Smooth muscle cell (in vitro differentiated cells): Measurements from ENCODE around the gene ULK4. TPM values are rescaled to one million over a fixed set of nuclear protein-coding genes. Genes with fewer than 3 reads are reported as not detected.
A peak's percentile ranks its signal among the peaks of the same experiment; 100 is the strongest.

ENCODE experiments used
- DNase-seq: peaks from one replicate; lab custom pipeline; 2025; ENCODE audit not compliant: unreplicated experiment; lab: John Stamatoyannopoulos, UW
- H2AFZ ChIP-seq: fragments of 200-600 bp; sonication (generic); 2 replicates; pipeline ENCODE4 v1.6.0; 2016; ENCODE audit warnings: antibody characterized with exemption, low read depth, mild to moderate bottlenecking
- H3F3A ChIP-seq: fragments of 200-600 bp; sonication (generic); 2 replicates; pipeline ENCODE4 v1.6.0; 2017; ENCODE audit warnings: antibody characterized with exemption, low read depth
- H3K27ac ChIP-seq: fragments of 200-600 bp; sonication (generic); 2 replicates; pipeline ENCODE4 v1.5.1; 2016; ENCODE audit warnings: low read depth, mild to moderate bottlenecking
- H3K27me3 ChIP-seq: fragments of 200-600 bp; sonication (generic); 2 replicates; pipeline ENCODE4 v1.6.1; 2016; ENCODE audit warnings: low read depth, mild to moderate bottlenecking
- H3K36me3 ChIP-seq: fragments of 200-600 bp; sonication (generic); 2 replicates; pipeline ENCODE4 v1.5.1; 2016; ENCODE audit warnings: low read depth
- H3K4me1 ChIP-seq: fragments of 200-600 bp; sonication (generic); 2 replicates; pipeline ENCODE4 v1.5.1; 2016; ENCODE audit warnings: low read depth
- H3K4me2 ChIP-seq: fragments of 200-600 bp; sonication (generic); 2 replicates; pipeline ENCODE4 v1.6.0; 2016; ENCODE audit warnings: mild to moderate bottlenecking
- H3K4me3 ChIP-seq: fragments of 200-600 bp; sonication (generic); 2 replicates; pipeline ENCODE4 v1.5.1; 2016; ENCODE audit warnings: mild to moderate bottlenecking
- H3K79me2 ChIP-seq: fragments of 200-600 bp; sonication (generic); 2 replicates; pipeline ENCODE4 v1.6.0; 2016; ENCODE audit warnings: low read depth, mild to moderate bottlenecking
- H3K9ac ChIP-seq: fragments of 200-600 bp; sonication (generic); 2 replicates; pipeline ENCODE4 v1.6.0; 2016; ENCODE audit warnings: low read depth
- H3K9me3 ChIP-seq: fragments of 200-600 bp; sonication (generic); replicated peaks from 2 replicates; pipeline ENCODE4 v1.5.1; 2016; ENCODE audit warnings: low read depth
- H4K20me1 ChIP-seq: fragments of 200-600 bp; sonication (generic); 2 replicates; pipeline ENCODE4 v1.6.0; 2016; ENCODE audit warnings: low read depth
- WGBS: methylation state at CpG from one replicate; pipeline ENCODE4 v1.1.7; 2016; ENCODE audit warnings: low lambda C conversion rate; 5-methylcytosine and 5-hydroxymethylcytosine counted together
- polyA plus RNA-seq: library from polyadenylated mRNA; unstranded; fragments of >200 nt; fragmentation: Nextera tagmentation; extraction: Ambion mirVana; gene quantifications from 2 replicates; pipeline ENCODE4 v1.2.1, GENCODE V29; 2016
- total RNA-seq: library from RNA; depleted of rRNA; stranded (reverse); fragments of >200 nt; gene quantifications from 2 replicates; pipeline ENCODE4 v1.2.3, GENCODE V29; 2014
- TF ChIP-seq, protein P1 (sequence below): fragments of 200-600 bp; sonication (generic); IDR thresholded peaks from 2 replicates; pipeline ENCODE4 v1.5.1; 2017; ENCODE audit warnings: borderline replicate concordance, mild to moderate bottlenecking, antibody characterized with exemption; ENCODE audit not compliant: insufficient read depth, poor library complexity, severe bottlenecking

The ULK4 gene
- total and polyA plus RNA-seq, 2 experiments from 2014 or later, result 4.3 to 14.2 TPM

DNA sequence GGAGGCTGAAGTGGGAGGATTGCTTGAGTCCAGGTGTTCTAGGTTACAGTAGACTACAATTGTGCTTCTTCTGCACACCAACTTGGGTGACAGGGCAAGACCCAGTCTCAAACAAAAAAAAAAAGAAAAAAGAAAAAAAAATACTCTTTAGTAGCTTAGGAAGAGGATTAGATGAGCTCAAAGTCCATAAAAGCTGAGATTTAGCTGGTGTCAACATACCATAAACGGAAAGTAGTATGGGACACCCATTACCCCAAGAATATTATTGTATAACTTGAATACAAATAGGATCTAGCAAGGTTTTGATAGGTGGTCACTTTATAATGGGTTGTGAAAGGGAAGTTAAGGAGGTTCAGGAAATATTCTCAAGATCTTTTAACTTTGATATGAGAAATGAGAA is 38.0 kb upstream of the ULK4 start:
- TF ChIP-seq, protein P1, sequence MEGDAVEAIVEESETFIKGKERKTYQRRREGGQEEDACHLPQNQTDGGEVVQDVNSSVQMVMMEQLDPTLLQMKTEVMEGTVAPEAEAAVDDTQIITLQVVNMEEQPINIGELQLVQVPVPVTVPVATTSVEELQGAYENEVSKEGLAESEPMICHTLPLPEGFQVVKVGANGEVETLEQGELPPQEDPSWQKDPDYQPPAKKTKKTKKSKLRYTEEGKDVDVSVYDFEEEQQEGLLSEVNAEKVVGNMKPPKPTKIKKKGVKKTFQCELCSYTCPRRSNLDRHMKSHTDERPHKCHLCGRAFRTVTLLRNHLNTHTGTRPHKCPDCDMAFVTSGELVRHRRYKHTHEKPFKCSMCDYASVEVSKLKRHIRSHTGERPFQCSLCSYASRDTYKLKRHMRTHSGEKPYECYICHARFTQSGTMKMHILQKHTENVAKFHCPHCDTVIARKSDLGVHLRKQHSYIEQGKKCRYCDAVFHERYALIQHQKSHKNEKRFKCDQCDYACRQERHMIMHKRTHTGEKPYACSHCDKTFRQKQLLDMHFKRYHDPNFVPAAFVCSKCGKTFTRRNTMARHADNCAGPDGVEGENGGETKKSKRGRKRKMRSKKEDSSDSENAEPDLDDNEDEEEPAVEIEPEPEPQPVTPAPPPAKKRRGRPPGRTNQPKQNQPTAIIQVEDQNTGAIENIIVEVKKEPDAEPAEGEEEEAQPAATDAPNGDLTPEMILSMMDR, result no peak
- no peak overlapping the region for H3K27ac ChIP-seq
- H3K9ac ChIP-seq, result no peak overlapping the region
- no peak for DNase-seq
- WGBS, result 53% methylated on average over 1 of the region's 1 CpG
- H3K4me1 ChIP-seq, result no peaks in the 10 kb centered on the region
- no peak overlapping the region for H3K4me2 ChIP-seq
- no peaks in the 10 kb centered on the region for H3K9me3 ChIP-seq
- no peaks in the 10 kb centered on the region for H3K79me2 ChIP-seq
- H3K27me3 ChIP-seq, result no peaks in the 10 kb centered on the region
- H3K36me3 ChIP-seq, result no peaks in the 10 kb centered on the region
- H4K20me1 ChIP-seq, result no peaks in the 10 kb centered on the region
- no peaks in the 10 kb centered on the region for H3F3A ChIP-seq
- H2AFZ ChIP-seq, result no peak overlapping the region
- no peak overlapping the region for H3K4me3 ChIP-seq

DNA sequence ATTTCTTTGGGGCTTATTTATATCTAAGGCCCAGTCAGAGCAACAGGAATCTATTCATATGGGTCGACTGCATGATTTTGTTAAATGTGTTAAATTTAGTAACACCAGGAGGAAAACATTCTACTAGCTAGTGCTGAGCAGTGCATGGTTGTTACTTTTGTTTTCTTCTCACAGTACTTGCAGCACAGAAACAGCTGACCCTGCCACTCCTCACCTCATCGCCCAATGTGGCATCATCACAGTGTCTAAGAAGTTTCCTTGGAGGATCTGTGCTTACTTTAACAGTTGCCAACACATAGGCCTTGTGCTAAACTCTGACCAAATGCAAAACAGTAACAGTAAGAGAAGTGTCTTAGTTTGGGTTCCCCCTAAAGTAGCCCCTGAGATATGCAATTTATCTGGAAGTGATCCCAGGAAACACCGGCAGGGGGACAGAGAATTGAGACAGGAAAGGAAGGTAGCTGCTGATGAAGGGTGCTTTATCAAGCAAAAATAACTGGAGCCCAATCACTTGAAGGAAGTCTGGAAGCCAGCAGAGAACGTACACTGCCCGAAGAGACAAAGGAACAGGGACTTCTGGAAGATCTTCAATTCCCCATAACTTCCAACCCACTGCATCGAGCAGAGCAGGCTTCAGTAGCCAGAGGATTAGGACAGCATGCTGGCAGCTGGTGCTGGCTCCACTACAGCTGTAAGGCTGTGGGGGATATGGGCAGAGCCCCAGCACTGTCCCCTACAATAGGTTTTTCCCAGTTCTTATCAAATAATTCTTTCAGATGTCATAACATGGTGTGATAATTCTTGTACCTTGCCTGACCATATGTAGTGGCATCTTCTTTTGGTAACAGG is 36.0 kb upstream of the ULK4 start:
- WGBS, result 52% methylated on average over 6 of the region's 6 CpGs

GRCh38 chr3:41991437-41991836 is 29.5 kb upstream of the ULK4 start:
- Histone ChIP-seq H3K36me3 (no peaks in the 10 kb centered on the region), H3K4me2 (no peak overlapping the region), H3K27me3 (no peaks in the 10 kb centered on the region), H2AFZ (no peak overlapping the region), H4K20me1 (no peaks in the 10 kb centered on the region), H3F3A (no peaks in the 10 kb centered on the region), H3K9me3 (no peaks in the 10 kb centered on the region), H3K4me3 (no peak overlapping the region), H3K27ac (peak overlapping the region; percentile 17), H3K9ac (no peak overlapping the region), H3K79me2 (no peaks in the 10 kb centered on the region), H3K4me1 (no peaks in the 10 kb centered on the region)
- DNase-seq, result no peak
- TF ChIP-seq, protein P1, result no peak
- 71% methylated on average over 3 of the region's 3 CpGs for WGBS

More for the DNA sequence above, 36.0 kb upstream of the ULK4 start:
- Histone ChIP-seq H3K36me3 (no peaks in the 10 kb centered on the region), H3F3A (no peaks in the 10 kb centered on the region), H2AFZ (peak overlapping the region; percentile 56), H3K27me3 (no peaks in the 10 kb centered on the region), H3K4me2 (no peak overlapping the region), H3K79me2 (no peaks in the 10 kb centered on the region), H3K4me1 (no peaks in the 10 kb centered on the region), H3K27ac (no peak overlapping the region), H4K20me1 (no peaks in the 10 kb centered on the region), H3K9ac (no peak overlapping the region), H3K9me3 (no peaks in the 10 kb centered on the region), H3K4me3 (no peak overlapping the region)
- no peak for DNase-seq
- TF ChIP-seq, protein P1, result peak; percentile 35

DNA sequence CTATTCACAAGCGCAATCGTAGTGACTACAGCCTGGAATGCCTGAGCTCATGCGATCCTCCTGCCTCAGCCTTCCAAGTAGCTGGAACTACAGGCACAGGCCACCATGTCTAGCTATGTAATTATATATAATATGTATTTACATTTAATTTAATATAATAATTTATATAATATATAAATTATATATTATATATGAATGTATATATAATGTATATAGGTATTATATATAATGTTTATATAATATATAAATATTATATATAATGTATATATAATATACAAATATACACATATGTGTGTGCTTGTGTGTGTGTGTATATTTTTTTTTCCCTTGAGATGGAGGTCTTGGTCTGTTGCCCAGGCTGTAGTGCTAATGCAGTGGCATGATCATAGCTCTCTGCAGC is 27.6 kb upstream of the ULK4 start:
- H3K4me2 ChIP-seq, result no peak overlapping the region
- 93% methylated on average over 3 of the region's 3 CpGs for WGBS
- H3F3A ChIP-seq, result no peaks in the 10 kb centered on the region
- H2AFZ ChIP-seq, result no peak overlapping the region
- no peaks in the 10 kb centered on the region for H3K79me2 ChIP-seq
- H3K36me3 ChIP-seq, result no peaks in the 10 kb centered on the region
- no peaks in the 10 kb centered on the region for H3K9me3 ChIP-seq
- no peak overlapping the region for H3K9ac ChIP-seq
- no peak for DNase-seq
- no peaks in the 10 kb centered on the region for H3K4me1 ChIP-seq
- TF ChIP-seq, protein P1, result no peak
- H3K27ac ChIP-seq, result no peak overlapping the region
- H3K27me3 ChIP-seq, result no peaks in the 10 kb centered on the region
- no peak overlapping the region for H3K4me3 ChIP-seq
- no peaks in the 10 kb centered on the region for H4K20me1 ChIP-seq
